ENCODE data around the gene P4HA3.

The P4HA3 gene

DNA sequence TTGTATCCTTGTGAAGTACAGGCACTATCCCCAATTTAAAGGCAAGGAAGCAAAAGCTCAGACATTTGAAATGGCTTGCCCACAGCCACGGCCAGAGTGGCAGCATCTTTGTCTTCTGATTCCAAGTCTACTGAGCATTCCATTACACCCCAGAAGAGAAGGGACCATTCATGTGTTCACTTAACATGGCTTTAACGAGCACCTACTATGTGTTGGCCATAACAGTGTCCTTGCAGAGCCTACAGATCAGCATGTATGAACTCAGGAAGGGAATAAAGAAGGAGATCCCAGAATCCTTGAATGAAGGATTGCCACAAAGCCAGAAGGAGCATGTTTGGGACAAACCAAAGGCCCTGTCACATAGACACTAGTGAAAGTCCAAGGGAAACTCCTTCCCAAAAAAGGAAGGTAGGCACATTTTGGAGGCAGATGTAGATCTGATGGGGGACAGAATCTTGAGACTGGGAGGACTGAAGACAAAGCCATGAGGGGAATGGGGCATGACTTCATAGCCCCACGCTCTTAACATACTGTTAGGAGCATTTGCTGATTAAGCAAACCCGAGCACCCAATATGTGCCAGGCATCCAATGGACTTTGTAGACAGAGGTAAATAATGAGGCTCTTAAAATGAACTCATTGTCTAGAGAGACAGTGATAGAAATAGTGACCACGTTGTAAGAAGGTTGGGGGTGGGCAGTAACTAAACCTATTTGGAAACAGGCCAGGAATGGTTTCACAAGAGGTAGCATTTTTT, 54.9 kb downstream of the P4HA3 start:
- H3K4me3 ChIP-seq (ENCODE audit: low read depth, low read length): no peak overlapping the region
- no peak for DNase-seq (ENCODE audit: low read depth)
- TF ChIP-seq POLR2A (IDR thresholded peaks at IDR 0.05; ENCODE audit: extremely low read depth, insufficient read length) (no peak), MYC (IDR thresholded peaks at IDR 0.05; ENCODE audit: low read depth, low read length) (no peak)
- TF ChIP-seq, protein P1, sequence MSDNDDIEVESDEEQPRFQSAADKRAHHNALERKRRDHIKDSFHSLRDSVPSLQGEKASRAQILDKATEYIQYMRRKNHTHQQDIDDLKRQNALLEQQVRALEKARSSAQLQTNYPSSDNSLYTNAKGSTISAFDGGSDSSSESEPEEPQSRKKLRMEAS (IDR thresholded peaks at IDR 0.05; ENCODE audit: low read depth, low read length): no peak
- TF ChIP-seq, protein P2, sequence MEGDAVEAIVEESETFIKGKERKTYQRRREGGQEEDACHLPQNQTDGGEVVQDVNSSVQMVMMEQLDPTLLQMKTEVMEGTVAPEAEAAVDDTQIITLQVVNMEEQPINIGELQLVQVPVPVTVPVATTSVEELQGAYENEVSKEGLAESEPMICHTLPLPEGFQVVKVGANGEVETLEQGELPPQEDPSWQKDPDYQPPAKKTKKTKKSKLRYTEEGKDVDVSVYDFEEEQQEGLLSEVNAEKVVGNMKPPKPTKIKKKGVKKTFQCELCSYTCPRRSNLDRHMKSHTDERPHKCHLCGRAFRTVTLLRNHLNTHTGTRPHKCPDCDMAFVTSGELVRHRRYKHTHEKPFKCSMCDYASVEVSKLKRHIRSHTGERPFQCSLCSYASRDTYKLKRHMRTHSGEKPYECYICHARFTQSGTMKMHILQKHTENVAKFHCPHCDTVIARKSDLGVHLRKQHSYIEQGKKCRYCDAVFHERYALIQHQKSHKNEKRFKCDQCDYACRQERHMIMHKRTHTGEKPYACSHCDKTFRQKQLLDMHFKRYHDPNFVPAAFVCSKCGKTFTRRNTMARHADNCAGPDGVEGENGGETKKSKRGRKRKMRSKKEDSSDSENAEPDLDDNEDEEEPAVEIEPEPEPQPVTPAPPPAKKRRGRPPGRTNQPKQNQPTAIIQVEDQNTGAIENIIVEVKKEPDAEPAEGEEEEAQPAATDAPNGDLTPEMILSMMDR (IDR thresholded peaks at IDR 0.05; ENCODE audit: low read depth, low read length): no peak

- no peak overlapping the region for H3K4me3 ChIP-seq (ENCODE audit: low read depth, low read length)
- DNase-seq (ENCODE audit: low read depth): peak; percentile 80
- TF ChIP-seq, protein P1 (IDR thresholded peaks at IDR 0.05; ENCODE audit: low read depth, low read length): no peak
- TF ChIP-seq MYC (IDR thresholded peaks at IDR 0.05; ENCODE audit: low read depth, low read length): no peak
- TF ChIP-seq, protein P2 (IDR thresholded peaks at IDR 0.05; ENCODE audit: low read depth, low read length): peak; percentile 96
- TF ChIP-seq POLR2A (IDR thresholded peaks at IDR 0.05; ENCODE audit: extremely low read depth, insufficient read length): no peak
Observed at GRCh38 chr11:74255741-74256375, 55.6 kb downstream of the P4HA3 start.

DNA sequence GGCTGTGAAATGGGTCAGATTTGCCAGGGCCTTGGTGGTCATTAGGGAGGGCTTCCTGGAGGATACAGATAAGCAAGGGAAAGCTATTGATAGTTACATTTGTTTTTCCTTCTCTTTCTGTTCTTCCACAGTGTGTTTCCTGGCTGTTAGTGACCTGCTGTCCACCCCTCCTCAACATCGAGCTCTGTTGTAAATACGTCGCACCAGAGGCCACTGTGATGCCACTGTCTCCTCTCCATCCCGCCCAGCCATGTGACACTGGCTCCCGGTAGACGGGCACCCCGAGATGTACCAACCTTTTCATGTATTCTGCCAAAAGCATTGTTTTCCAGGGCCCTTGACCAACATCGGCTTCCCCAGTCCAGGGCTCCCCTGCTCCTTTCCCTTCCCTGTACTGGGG, 58.1 kb downstream of the P4HA3 start:
- DNase-seq (ENCODE audit: low read depth): no peak
- no peak overlapping the region for H3K4me3 ChIP-seq (ENCODE audit: low read depth, low read length)
- no peak for TF ChIP-seq MYC (IDR thresholded peaks at IDR 0.05; ENCODE audit: low read depth, low read length)

DNA sequence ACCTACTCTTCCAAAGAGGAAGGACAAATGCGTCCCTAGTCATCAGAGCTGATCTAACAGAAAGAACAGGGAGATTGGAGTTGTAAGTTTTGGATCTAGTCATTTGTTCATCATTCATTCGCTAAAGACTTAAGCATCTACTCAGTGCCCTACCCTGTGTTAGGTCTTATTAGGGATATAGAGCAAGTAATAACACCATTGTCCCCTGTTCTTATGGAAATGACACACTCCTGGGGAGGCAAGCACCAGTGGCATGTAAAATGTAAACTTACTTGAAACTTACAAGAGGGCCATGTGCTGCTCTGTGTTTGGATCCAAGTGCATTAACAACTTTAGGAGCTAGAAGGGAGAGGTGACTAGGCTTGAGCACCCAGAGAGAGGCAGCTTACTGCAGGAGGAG, 61.9 kb downstream of the P4HA3 start:
- TF ChIP-seq MYC (IDR thresholded peaks at IDR 0.05; ENCODE audit: low read depth, low read length) (no peak), POLR2A (IDR thresholded peaks at IDR 0.05; ENCODE audit: extremely low read depth, insufficient read length) (no peak)
- TF ChIP-seq, protein P2 (IDR thresholded peaks at IDR 0.05; ENCODE audit: low read depth, low read length): no peak
- TF ChIP-seq, protein P1 (IDR thresholded peaks at IDR 0.05; ENCODE audit: low read depth, low read length): no peak
- no peak for DNase-seq (ENCODE audit: low read depth)
- H3K4me3 ChIP-seq (ENCODE audit: low read depth, low read length): no peak overlapping the region

- TF ChIP-seq POLR2A (IDR thresholded peaks at IDR 0.05; ENCODE audit: extremely low read depth, insufficient read length) (no peak), MYC (IDR thresholded peaks at IDR 0.05; ENCODE audit: low read depth, low read length) (no peak)
- TF ChIP-seq, protein P2 (IDR thresholded peaks at IDR 0.05; ENCODE audit: low read depth, low read length): no peak
- TF ChIP-seq, protein P1 (IDR thresholded peaks at IDR 0.05; ENCODE audit: low read depth, low read length): no peak
- DNase-seq (ENCODE audit: low read depth): no peak
Observed at GRCh38 chr11:74248469-74248868, 63.0 kb downstream of the P4HA3 start.

DNA sequence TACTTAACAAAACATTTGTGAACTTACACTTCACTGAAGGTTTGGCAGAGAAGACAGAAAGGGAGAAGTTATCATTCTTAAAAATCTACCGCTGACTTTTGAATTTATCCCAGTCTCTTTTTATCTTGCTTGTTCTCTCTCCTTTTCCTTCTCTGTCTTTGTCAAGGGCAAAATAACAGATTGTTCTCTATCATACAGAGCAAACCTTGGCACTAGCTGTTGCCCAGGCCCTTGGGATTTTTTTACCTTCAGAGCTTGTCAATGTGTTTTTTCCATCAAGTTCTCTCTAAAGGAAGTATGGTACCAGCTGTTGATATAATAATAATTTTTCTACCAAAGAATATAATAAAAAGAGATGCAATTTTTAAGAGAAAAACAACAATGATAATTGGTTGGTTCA, 73.2 kb downstream of the P4HA3 start:
- no peak for TF ChIP-seq MYC (IDR thresholded peaks at IDR 0.05; ENCODE audit: low read depth, low read length)
- TF ChIP-seq, protein P2 (IDR thresholded peaks at IDR 0.05; ENCODE audit: low read depth, low read length): no peak
- TF ChIP-seq, protein P1 (IDR thresholded peaks at IDR 0.05; ENCODE audit: low read depth, low read length): no peak
- no peak for TF ChIP-seq POLR2A (IDR thresholded peaks at IDR 0.05; ENCODE audit: extremely low read depth, insufficient read length)
- no peak overlapping the region for H3K4me3 ChIP-seq (ENCODE audit: low read depth, low read length)
- DNase-seq (ENCODE audit: low read depth): no peak

More at GRCh38 chr11:74248469-74248868, 63.0 kb downstream of the P4HA3 start:
- no peak overlapping the region for H3K4me3 ChIP-seq (ENCODE audit: low read depth, low read length)
